ENCODE data around the gene GPR137. TPM values are rescaled to one million over a fixed set of nuclear protein-coding genes. Genes with fewer than 3 reads are reported as not detected.

GPR137 gene
- total RNA-seq, 1 donor from 2014 or later, result 38.0 TPM

GRCh38 chr11:64337538-64338249 is 52.0 kb downstream of the GPR137 start:
- Mint-ChIP-seq H3K9me3 (no peaks in the 10 kb centered on the region), H3K4me1 (ENCODE audit: low read depth) (peaks cover 33% of the 10 kb centered on the region), H3K36me3 (ENCODE audit: low read depth) (peaks cover 34% of the 10 kb centered on the region), H3K27ac (peak overlapping the region; percentile 17), H3K4me3 (ENCODE audit: low read depth) (no peak overlapping the region), H3K27me3 (ENCODE audit: low read depth) (no peaks in the 10 kb centered on the region)
- no peak for DNase-seq (ENCODE audit: low spot score)
- intact Hi-C loops (cut with micrococcal nuclease), result no loop called here

- H3K27ac Mint-ChIP-seq, result peak overlapping the region; percentile 96
- H3K27me3 Mint-ChIP-seq (ENCODE audit: low read depth), result no peaks in the 10 kb centered on the region
- DNase-seq (ENCODE audit: low spot score), result no peak
- peaks cover 33% of the 10 kb centered on the region for H3K4me1 Mint-ChIP-seq (ENCODE audit: low read depth)
- peak overlapping the region; percentile 92 for H3K4me3 Mint-ChIP-seq (ENCODE audit: low read depth)
- intact Hi-C loops (cut with micrococcal nuclease), result no loop called here
- peaks cover 37% of the 10 kb centered on the region for H3K36me3 Mint-ChIP-seq (ENCODE audit: low read depth)
- no peaks in the 10 kb centered on the region for H3K9me3 Mint-ChIP-seq
Measured at GRCh38 chr11:64338716-64339115, 53.1 kb downstream of the GPR137 start.

Other genes with a start within 250 kb of the GPR137 start
- gene FLRT1, start 249.9 kb upstream of the GPR137 start, total RNA-seq, result not detected in 2 replicates
- gene MACROD1, start 119.7 kb upstream of the GPR137 start, total RNA-seq, result 23.4 and 26.7 TPM in 2 replicates
- 480 and 484 TPM in 2 replicates for gene STIP1, start 99.7 kb upstream of the GPR137 start, total RNA-seq
- 197 and 202 TPM in 2 replicates for gene FERMT3, start 79.1 kb upstream of the GPR137 start, total RNA-seq
- 33.7 and 35.5 TPM in 2 replicates for gene TRPT1, start 59.7 kb upstream of the GPR137 start, total RNA-seq
- 72.8 and 77.0 TPM in 2 replicates for gene NUDT22, start 59.6 kb upstream of the GPR137 start, total RNA-seq
- gene DNAJC4, start 55.3 kb upstream of the GPR137 start, total RNA-seq, result 24.5 and 25.8 TPM in 2 replicates
- 67.4 and 82.0 TPM in 2 replicates for gene VEGFB, start 51.3 kb upstream of the GPR137 start, total RNA-seq
- 36.6 and 37.1 TPM in 2 replicates for gene FKBP2, start 44.8 kb upstream of the GPR137 start, total RNA-seq
- 262 and 273 TPM in 2 replicates for gene PPP1R14B, start 38.9 kb upstream of the GPR137 start, total RNA-seq
- gene PLCB3, start 34.3 kb upstream of the GPR137 start, total RNA-seq, result 21.0 and 23.4 TPM in 2 replicates
- 33.2 and 34.7 TPM in 2 replicates for gene BAD, start 1.2 kb upstream of the GPR137 start, total RNA-seq
- gene KCNK4, start 5.5 kb downstream of the GPR137 start, total RNA-seq, result not detected in 2 replicates
- gene CATSPERZ, start 14.5 kb downstream of the GPR137 start, total RNA-seq, result 0.59 TPM in 1 of 2 replicates, not detected in the other
- gene ESRRA, start 19.7 kb downstream of the GPR137 start, total RNA-seq, result 49.4 and 54.6 TPM in 2 replicates
- gene TRMT112, start 31.7 kb downstream of the GPR137 start, total RNA-seq, result 290 and 291 TPM in 2 replicates
- 112 and 118 TPM in 2 replicates for gene PRDX5, start 32.3 kb downstream of the GPR137 start, total RNA-seq
- gene CCDC88B, start 54.4 kb downstream of the GPR137 start, total RNA-seq, result 127 and 128 TPM in 2 replicates
- gene RPS6KA4, start 73.3 kb downstream of the GPR137 start, total RNA-seq, result 38.7 and 43.7 TPM in 2 replicates

Data from activated T-helper 2 cell treated with anti-CD3 and anti-CD28 coated beads, Interferon-gamma antibody, Interleukin-2, Interleukin-4, amounts not matched to agents 10 μg/mL and 5 μg/mL and 100 μg/mL, durations not matched to agents 14 hours and 24 hours and 36 hours (primary cell).